DMS 273 (cell line): ENCODE data around the gene INSIG1.
A peak's percentile ranks its signal among the peaks of the same experiment; 100 is the strongest.

Experiments used
- DNase-seq: peaks from one replicate; lab custom pipeline; 2025; ENCODE audit not compliant: unreplicated experiment; lab: John Stamatoyannopoulos, UW

Gene INSIG1

GRCh38 chr7:155284496-155285274 lies 13.0 kb upstream of the INSIG1 start:
- no peak for DNase-seq

DNA sequence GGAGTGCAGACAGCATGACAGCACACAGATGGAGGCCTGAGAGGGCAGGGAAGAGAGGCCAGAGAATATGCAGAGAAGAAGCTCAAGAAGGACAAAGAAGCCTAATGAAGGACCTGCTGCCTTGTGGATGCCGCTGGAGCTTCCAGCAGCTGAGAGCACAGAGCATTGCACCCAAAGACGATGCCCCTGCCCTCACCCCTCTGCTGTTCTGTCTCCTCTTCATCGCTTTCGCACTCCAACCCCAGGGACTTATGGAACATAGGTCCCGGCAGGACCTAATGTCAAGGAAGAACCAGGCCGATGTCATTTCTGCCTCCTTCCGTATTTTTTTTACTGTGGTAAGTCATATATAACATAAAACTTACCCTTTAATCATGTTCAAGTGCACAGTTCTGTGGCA lies 12.3 kb upstream of the INSIG1 start:
- no peak for DNase-seq

DNA sequence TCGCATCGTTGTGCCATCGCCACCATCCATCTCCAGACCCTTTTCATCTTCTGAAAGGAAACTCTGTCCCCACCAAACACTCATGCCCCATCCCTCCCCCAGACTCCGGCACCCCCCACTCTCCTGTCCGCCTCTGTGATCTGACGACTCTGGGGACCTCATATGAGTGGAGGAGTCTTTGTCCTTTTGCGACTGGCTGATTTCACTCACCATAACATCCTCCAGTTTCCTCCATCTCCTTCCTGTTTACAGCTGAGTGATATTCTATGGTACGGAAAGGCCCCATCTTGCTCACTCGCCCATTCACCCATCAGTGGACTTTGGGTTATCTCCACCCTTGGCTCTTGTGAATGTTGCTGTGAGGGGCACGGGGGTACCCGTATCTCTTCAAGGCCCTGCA lies 11.8 kb upstream of the INSIG1 start:
- no peak for DNase-seq

DNA sequence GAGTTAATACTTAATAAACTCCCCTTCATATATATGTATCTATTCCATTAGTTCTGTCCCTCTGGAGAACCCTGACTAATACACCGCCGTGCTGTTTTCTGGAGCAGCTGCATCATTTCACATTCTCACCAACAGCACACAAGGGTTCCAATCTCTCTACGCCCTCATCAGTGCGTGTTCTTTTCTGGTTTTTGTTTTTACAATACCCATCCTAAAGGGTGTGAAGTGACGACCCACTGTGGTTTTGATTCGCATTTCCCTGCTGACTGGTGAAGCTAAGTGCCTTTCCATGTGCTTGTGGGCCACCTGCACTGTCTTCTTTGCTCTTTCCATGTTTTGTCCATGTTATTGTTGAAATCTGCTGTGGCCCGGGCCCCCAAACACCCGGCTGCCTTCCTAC lies 11.0 kb upstream of the INSIG1 start:
- DNase-seq: no peak

DNA sequence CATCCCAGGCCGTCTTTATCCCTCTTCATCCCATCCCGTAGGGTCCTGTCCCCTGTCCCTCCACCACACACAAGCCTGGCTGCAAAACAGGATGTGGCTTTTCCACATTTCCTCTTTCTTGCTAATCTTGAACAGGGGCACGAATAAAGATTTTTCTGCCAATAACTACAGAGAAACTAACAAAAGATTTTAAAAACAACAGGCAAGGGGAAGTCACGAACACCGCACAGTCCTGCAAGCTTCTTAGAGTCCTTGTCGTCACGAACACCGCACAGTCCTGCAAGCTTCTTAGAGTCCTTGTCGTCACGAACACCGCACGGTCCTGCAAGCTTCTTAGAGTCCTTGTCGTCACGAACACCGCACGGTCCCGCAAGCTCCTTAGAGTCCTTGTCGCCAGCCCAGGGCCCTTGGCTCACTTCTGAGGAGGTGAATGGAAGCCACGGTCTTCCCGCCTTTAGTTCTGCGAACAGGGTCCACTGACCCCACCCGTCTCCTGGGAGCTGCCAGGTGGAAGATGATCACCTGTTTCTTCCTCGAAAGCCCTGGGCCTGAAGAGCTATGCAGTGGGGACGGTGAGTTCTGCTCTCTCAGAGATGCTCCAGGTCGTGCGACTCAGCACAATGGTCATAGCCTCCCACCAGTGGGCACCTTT lies 10.3 kb upstream of the INSIG1 start:
- no peak for DNase-seq

DNA sequence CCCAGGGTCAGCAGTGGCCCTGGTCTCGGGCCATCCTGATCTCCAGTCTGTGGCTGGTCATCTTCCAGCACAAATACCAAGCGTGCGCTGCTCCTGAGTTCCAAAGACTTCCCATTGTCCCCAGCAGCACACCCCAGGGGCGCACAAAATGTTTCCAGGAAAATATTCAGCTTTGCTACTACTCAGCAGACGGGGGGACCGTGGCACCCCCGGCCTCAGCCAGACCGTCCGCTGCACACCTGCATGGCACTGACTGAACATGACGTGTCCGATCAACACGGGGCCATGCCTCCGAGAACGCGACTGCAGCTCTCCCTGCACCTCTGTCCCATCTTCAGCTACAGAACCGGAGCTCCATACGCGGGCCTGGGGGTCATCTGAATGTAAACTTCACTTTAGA lies 9.6 kb upstream of the INSIG1 start:
- no peak for DNase-seq

- no peak for DNase-seq
These were observed 8.6 kb upstream of the INSIG1 start for GRCh38 chr7:155289107-155289506.

DNA sequence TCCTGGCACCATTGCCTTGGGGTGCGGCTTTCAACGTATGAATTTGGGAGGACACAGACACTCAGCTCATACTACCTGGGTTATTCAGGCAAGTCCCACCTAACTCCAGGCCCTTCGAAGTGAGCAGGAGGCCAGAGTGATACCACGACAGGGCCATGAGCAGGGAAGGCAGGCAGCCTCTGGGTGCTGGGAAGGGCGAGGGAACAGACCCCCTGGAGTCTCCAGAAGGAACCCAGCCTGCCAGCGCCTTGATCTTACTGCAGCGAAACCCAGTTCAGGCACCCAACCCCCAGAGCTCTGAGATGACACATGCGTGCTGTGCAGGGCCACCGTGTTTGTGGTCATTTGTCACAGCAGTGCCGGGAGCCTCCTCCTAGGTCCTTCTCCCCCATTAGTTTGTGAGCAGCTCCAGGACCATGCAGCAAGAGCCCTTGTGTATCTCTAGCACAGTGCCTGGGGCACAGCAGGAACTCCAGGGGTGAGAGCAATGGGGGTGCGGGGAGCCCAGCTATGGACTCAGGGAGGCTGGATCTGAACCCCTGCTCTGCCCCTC lies 7.7 kb upstream of the INSIG1 start:
- no peak for DNase-seq

GRCh38 chr7:155291045-155291530 lies 6.6 kb upstream of the INSIG1 start:
- DNase-seq: no peak

DNA sequence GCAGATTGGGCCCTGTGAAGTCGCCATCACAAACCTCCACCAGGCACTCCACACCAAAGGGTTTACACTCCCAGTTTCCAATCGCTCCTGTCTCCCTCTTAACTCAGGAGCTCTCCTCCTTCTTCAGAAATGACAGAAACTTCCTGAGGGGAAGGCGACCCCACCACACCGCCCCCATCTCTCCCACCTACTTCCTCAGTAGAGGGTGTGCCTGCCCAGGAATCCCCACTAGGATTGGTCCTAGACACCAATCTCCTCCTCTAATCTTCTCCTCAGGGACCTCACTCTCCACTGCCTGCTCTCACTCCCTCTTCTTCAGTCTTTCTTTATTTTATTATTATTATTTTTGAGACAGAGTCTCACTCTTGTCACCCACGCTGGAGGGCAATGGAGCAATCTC lies 5.9 kb upstream of the INSIG1 start:
- DNase-seq: no peak

GRCh38 chr7:155292680-155293226 lies 4.9 kb upstream of the INSIG1 start:
- DNase-seq: no peak

DNA sequence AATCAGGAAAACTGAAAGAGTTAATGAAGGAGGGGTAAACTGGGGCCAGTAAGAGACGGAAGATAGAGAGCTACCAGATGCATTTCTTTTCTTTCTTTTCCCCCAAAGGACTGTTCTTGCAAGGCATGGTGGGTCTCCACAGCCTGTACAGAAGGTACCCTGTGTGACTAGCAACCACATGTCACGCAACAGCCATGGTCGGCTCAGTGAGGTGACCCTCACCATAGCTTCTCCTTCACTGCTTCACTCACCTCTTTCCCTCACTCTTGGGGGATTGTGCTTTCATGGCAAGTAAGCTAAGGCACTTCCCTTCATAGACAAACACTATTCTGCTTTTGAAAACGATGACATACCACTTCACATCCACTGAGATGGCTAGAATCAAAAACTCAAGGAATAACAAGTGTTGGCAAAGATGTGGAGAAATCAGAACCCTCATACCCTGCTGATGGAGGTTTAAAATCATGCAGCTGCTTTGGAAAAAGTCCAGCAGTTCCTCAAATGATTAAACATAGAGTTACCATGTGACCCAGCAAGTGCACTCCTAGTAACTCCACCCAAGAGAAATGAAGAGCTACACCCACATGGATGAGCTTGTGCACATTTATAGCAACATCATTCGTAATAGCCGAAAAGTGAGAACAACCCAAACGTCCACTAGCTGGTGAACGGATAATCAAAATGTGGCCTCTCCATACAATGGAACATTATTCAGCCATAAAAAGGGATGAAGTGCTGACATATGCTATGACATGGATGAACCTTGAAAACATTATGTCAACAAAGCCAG lies 3.8 kb upstream of the INSIG1 start:
- DNase-seq: no peak

DNA sequence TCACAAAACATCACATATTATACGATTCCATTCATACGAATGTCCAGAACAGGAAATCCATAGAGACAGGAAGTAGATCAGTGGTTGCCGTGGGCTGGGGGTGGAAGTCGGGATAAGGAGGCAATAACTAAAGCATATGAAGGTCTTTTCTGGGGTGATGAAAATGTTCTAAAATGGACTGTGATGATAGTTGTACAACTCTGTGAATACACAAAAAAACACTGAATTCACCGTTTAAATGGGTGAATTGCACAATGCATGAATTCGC lies 3.2 kb upstream of the INSIG1 start:
- DNase-seq: no peak

- no peak for DNase-seq
These were observed 2.2 kb upstream of the INSIG1 start for GRCh38 chr7:155295511-155295910.

- no peak for DNase-seq
These were observed 1.5 kb upstream of the INSIG1 start for GRCh38 chr7:155296006-155296787.

DNA sequence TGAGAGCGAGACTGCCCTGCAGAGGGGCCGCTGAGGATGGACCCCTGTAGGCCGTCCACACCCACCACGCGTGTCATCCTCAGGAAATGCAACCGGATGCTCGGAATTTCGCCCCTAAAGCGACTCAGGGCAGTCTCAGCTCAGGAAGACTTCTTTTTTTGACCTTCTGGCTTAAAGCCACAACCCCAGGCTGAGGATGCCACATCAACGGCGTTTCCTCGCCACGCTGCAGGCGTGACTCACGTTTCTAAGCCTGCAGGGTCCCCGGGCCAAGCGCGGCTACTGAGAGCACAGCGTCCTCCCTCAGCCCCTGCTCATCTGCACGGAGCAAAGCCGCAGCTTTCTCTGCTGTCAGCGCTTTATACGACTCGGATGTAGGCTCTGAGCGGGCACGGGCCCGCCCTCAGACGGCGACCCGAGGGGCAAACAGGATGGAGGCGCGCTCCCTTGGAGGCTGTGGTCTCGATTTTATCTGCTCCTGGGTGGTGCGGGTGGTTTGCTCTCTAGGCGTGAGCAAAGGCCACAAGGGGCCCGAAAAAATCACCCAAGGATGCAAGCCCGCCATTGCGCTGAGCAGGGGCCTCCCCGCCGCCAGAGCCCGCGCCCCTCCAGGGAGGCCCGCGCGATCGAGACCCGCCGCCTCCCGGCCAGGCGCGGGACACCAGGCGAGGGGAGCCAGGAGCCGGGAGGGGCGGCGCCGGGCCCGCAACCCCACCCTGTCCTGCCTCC lies 726 bp upstream of the INSIG1 start:
- DNase-seq: peak; percentile 97

- no peak for DNase-seq
These were observed 683 bp downstream of the INSIG1 start for GRCh38 chr7:155298288-155298833.

DNA sequence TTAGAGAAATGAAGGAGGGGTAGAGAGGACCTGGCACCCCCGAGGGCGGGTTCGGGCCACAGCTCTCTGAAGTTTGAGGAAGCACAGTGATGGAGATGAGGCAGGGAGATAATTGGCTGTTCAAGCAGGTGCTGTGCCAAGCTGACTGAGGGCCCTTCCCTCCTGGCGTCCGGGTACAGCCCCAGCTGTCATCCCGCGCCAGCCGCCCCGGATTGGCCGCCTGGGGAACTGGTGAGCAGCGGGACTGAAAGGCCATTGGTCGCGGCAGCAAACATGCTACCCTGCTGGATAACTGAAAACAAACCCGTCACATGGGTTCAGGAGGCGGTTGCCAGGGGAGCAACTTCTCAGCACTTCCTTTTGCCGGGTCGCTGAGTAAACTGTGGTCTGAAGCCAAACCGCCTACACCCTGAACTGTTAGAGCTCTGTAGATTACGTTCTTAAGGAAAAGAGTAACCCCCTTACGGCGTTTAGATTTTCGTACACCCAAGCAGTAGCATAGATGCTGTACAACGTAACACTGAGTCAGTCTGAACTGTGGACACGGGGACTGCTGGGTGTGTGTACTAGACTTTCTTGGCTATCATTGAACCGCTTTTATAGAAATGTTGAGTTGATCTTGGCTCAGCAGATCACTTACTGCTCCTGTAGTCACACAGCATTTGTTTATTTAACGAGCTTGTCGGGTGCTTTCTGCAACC lies 1.3 kb downstream of the INSIG1 start:
- DNase-seq: peak; percentile 99

DNA sequence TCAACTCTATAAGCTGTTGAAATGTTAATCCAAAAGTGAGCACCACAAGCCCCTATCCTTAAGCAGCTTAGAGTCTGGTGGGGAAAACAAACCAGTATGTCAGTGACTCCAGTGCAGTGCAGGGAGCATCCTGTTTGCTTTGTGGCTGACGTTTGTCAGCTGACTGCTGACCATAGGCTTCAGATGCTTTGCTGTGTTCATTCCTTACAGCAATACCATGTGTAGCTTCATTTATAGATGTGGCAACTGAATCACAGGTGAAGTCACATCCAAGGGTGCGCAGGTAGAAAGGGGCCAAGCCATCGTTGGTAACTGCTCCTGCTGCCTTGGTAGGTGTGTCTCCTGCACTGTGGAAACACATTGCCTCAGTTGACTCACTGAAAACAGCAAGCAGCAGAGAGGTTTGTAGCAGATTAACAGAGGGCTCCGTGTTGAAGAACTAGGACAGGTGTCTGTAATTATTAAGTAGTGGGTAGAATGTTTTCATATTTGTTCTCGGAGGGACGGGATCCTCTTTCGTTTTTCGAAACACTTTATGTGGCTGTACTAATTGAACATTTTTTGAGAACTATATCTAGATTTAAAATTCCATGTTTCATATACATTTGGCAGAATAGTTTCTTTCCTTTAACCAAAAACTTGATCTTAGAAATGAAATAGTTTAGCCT lies 2.0 kb downstream of the INSIG1 start:
- no peak for DNase-seq
